NCI-H748 (cell line): Measurements from ENCODE around the gene PSME4.

Experiments
- DNase-seq: peaks from one replicate; lab custom pipeline; 2025; ENCODE audit not compliant: unreplicated experiment; lab: John Stamatoyannopoulos, UW

Gene PSME4

GRCh38 chr2:53970724-53971602 is at the start of gene PSME4:
Gene PSME4 (minus strand): TSS chr2:53970993. CDS start chr2:53970784, 209 bp downstream.
- peak; percentile 87 for DNase-seq

GRCh38 chr2:54015798-54016699 is 45.3 kb upstream of the PSME4 start:
- no peak for DNase-seq

- DNase-seq, result no peak
Measured at GRCh38 chr2:54013996-54014395, 43.2 kb upstream of the PSME4 start.

- DNase-seq, result no peak
Measured at GRCh38 chr2:54012538-54013141, 41.8 kb upstream of the PSME4 start.

- DNase-seq, result no peak
Measured at GRCh38 chr2:54009549-54009948, 38.8 kb upstream of the PSME4 start.

GRCh38 chr2:54008439-54008838 is 37.6 kb upstream of the PSME4 start:
- DNase-seq, result no peak

GRCh38 chr2:54000524-54000923 is 29.7 kb upstream of the PSME4 start:
- DNase-seq, result no peak

- no peak for DNase-seq
Measured at GRCh38 chr2:54000122-54000521, 29.3 kb upstream of the PSME4 start.

- no peak for DNase-seq
Measured at GRCh38 chr2:53998834-53999233, 28.0 kb upstream of the PSME4 start.

GRCh38 chr2:53994818-53995808 is 24.3 kb upstream of the PSME4 start:
- DNase-seq, result no peak

- DNase-seq, result no peak
Measured at GRCh38 chr2:53991948-53992347, 21.2 kb upstream of the PSME4 start.

GRCh38 chr2:53989210-53989862 is 18.5 kb upstream of the PSME4 start:
- DNase-seq, result no peak

GRCh38 chr2:53987336-53987921 is 16.6 kb upstream of the PSME4 start:
- DNase-seq, result peak; percentile 91

- no peak for DNase-seq
Measured at GRCh38 chr2:53985646-53986045, 14.9 kb upstream of the PSME4 start.

GRCh38 chr2:53969968-53970723 is 647 bp downstream of the PSME4 start:
- DNase-seq, result peak; percentile 56

- peak; percentile 57 for DNase-seq
Measured at GRCh38 chr2:53969285-53969967, 1.4 kb downstream of the PSME4 start.

GRCh38 chr2:53964987-53965687 is 5.7 kb downstream of the PSME4 start:
- DNase-seq, result no peak
